H1 (cell line): ENCODE measurements around the gene UFC1. TPM values are rescaled to one million over a fixed set of nuclear protein-coding genes. Genes with fewer than 3 reads are reported as not detected.

Experiments used
- CTCF ChIA-PET: fragments of 300-600 bp; sonication (Branson Sonifier 250); formaldehyde crosslinking; loops from one replicate; lab custom pipeline; 2021; ENCODE audit not compliant: partially characterized antibody; lab: Charles Lee
- POLR2A ChIA-PET: fragments of 300-600 bp; sonication (Branson Sonifier 250); formaldehyde crosslinking; loops from one replicate; lab custom pipeline; 2021; ENCODE audit warnings: inconsistent platforms; ENCODE audit not compliant: partially characterized antibody; lab: Charles Lee
- DNase-seq, 2 experiments: peaks; one replicate each; pipeline versions ENCODE4 v3.0.0 to v3.0.0-alpha.2; 2010 to 2022; ENCODE audit warnings: low spot score in 2 of 2, low read depth in 1 of 2, mixed read lengths in 1 of 2
- FAIRE-seq: peaks from 2 replicates; lab custom pipeline; 2011; peaks lifted over from hg19 to GRCh38; lab: Jason Lieb, UNC
- H2AFZ ChIP-seq: 2 replicates; pipeline ENCODE4 v1.8.1; 2012; ENCODE audit warnings: low read length, inconsistent platforms
- H2AK5ac ChIP-seq: 2 replicates; pipeline ENCODE4 v1.6.1; 2013; ENCODE audit warnings: low read depth, low read length
- H2BK120ac ChIP-seq: replicated peaks from 2 replicates; pipeline ENCODE3; 2013; ENCODE audit warnings: low read depth, low read length, inconsistent platforms
- H2BK12ac ChIP-seq: 2 replicates; pipeline ENCODE4 v1.6.1; 2013; ENCODE audit warnings: low read depth, low read length
- H2BK15ac ChIP-seq: 2 replicates; pipeline ENCODE4 v1.6.1; 2013; ENCODE audit warnings: low read length
- H2BK20ac ChIP-seq: 2 replicates; pipeline ENCODE4 v1.6.1; 2013; ENCODE audit warnings: low read length
- H2BK5ac ChIP-seq: 2 replicates; pipeline ENCODE4 v1.6.1; 2013; ENCODE audit warnings: low read depth, low read length
- H3K14ac ChIP-seq: 2 replicates; pipeline ENCODE4 v1.6.1; 2013; ENCODE audit warnings: inconsistent platforms; ENCODE audit not compliant: insufficient read length
- H3K18ac ChIP-seq: 2 replicates; pipeline ENCODE4 v1.6.1; 2013; ENCODE audit warnings: low read length; ENCODE audit errors: extremely low read depth
- H3K23ac ChIP-seq: 2 replicates; pipeline ENCODE4 v1.6.1; 2013; ENCODE audit warnings: inconsistent platforms; ENCODE audit not compliant: insufficient read length
- H3K23me2 ChIP-seq: 2 replicates; pipeline ENCODE4 v1.6.1; 2013; ENCODE audit warnings: low read depth, low read length
- H3K27ac ChIP-seq: 2 replicates; pipeline ENCODE4 v1.6.1; 2011; ENCODE audit warnings: low read depth, low read length, inconsistent platforms
- H3K27me3 ChIP-seq, 4 experiments: replicated peaks in 1 of 4; 1 replicate in 1 of 4; 2 replicates in 3 of 4; pipeline versions ENCODE4 v1.6.1 to v1.8.1; 2011 to 2013; ENCODE audit warnings: low read length in 3 of 4, mild to moderate bottlenecking in 3 of 4, inconsistent platforms in 2 of 4, mixed read lengths in 2 of 4, moderate library complexity in 1 of 4; ENCODE audit not compliant: control insufficient read depth in 3 of 4, insufficient read depth in 3 of 4; ENCODE audit errors: extremely low read depth in 1 of 4
- H3K36me3 ChIP-seq, 4 experiments: 2 replicates each; pipeline versions ENCODE4 v1.6.1 to v1.8.1; 2011 to 2013; ENCODE audit warnings: mild to moderate bottlenecking in 4 of 4, low read length in 3 of 4, moderate library complexity in 2 of 4, control low read depth in 1 of 4, inconsistent platforms in 1 of 4; ENCODE audit not compliant: insufficient read depth in 4 of 4, control insufficient read depth in 2 of 4
- H3K4ac ChIP-seq: replicated peaks from 2 replicates; pipeline ENCODE3; 2013; ENCODE audit warnings: low read length, low read depth, mixed read lengths, inconsistent platforms; ENCODE audit not compliant: insufficient read length
- H3K4me1 ChIP-seq, 4 experiments: replicated peaks in 1 of 4; 1 replicate in 1 of 4; 2 replicates in 3 of 4; pipeline versions ENCODE4 v1.6.1 to v1.8.1; 2011 to 2013; ENCODE audit warnings: low read length in 3 of 4, inconsistent platforms in 2 of 4, mixed read lengths in 1 of 4; ENCODE audit not compliant: insufficient read depth in 4 of 4, control insufficient read depth in 3 of 4
- H3K4me2 ChIP-seq, 2 experiments: 2 replicates each; pipeline versions ENCODE4 v1.6.1 to v1.8.1; 2011 to 2013; ENCODE audit warnings: low read depth in 2 of 2, low read length in 2 of 2, control low read depth in 1 of 2, inconsistent platforms in 1 of 2, mild to moderate bottlenecking in 1 of 2; ENCODE audit not compliant: insufficient read depth in 1 of 2
- H3K4me3 ChIP-seq, 4 experiments: fragments of 200-600, 300-600 bp in 1 of 4; sonication (generic), shearing (Covaris generic), sonication (Bioruptor Twin) in 1 of 4; 2 replicates each; pipeline versions ENCODE4 v1.5.1 to v1.8.1; 2011 to 2016; ENCODE audit warnings: low read length in 4 of 4, low read depth in 3 of 4, control low read depth in 2 of 4, inconsistent platforms in 2 of 4, mild to moderate bottlenecking in 2 of 4, mixed read lengths in 1 of 4, moderate library complexity in 1 of 4; ENCODE audit not compliant: insufficient read depth in 2 of 4; ENCODE audit errors: extremely low read depth in 1 of 4
- H3K56ac ChIP-seq: replicated peaks from 2 replicates; pipeline ENCODE3; 2013; ENCODE audit warnings: low read depth, mild to moderate bottlenecking, mixed read lengths, low read length, inconsistent platforms; ENCODE audit not compliant: insufficient read length
- H3K79me1 ChIP-seq: 2 replicates; pipeline ENCODE4 v1.6.1; 2013; ENCODE audit warnings: low read depth, low read length, control low read depth
- H3K79me2 ChIP-seq, 2 experiments: 2 replicates each; pipeline versions ENCODE4 v1.6.1 to v1.8.1; 2012 to 2013; ENCODE audit warnings: low read length in 2 of 2, mild to moderate bottlenecking in 2 of 2, inconsistent platforms in 1 of 2; ENCODE audit not compliant: insufficient read depth in 2 of 2, control insufficient read depth in 1 of 2
- H3K9ac ChIP-seq, 4 experiments: replicated peaks in 1 of 4; 1 replicate in 1 of 4; 2 replicates in 3 of 4; pipeline versions ENCODE4 v1.6.1 to v1.8.1; 2011 to 2013; ENCODE audit warnings: low read depth in 3 of 4, low read length in 3 of 4, control low read depth in 2 of 4, mild to moderate bottlenecking in 2 of 4, moderate library complexity in 2 of 4, inconsistent platforms in 1 of 4; ENCODE audit errors: extremely low read depth in 1 of 4
- H3K9me3 ChIP-seq, 2 experiments: 2 replicates each; pipeline versions ENCODE4 v1.6.1 to v1.8.1; 2012 to 2013; ENCODE audit warnings: mild to moderate bottlenecking in 2 of 2, moderate library complexity in 2 of 2, control low read depth in 1 of 2, inconsistent platforms in 1 of 2, low read depth in 1 of 2, low read length in 1 of 2, mixed read lengths in 1 of 2; ENCODE audit not compliant: insufficient read depth in 2 of 2
- H4K20me1 ChIP-seq, 2 experiments: replicated peaks in 1 of 2; 2 replicates each; pipeline versions ENCODE3 to v1.8.1; 2011 to 2013; ENCODE audit warnings: inconsistent platforms in 2 of 2, low read length in 2 of 2, mild to moderate bottlenecking in 1 of 2; ENCODE audit not compliant: insufficient read depth in 2 of 2, control insufficient read depth in 1 of 2
- H4K5ac ChIP-seq: 2 replicates; pipeline ENCODE4 v1.6.1; 2013; ENCODE audit warnings: low read length, low read depth, mixed read lengths, inconsistent platforms; ENCODE audit not compliant: insufficient read length
- H4K8ac ChIP-seq: 2 replicates; pipeline ENCODE4 v1.8.0; 2013; ENCODE audit warnings: mild to moderate bottlenecking, moderate library complexity, low read length, inconsistent platforms; ENCODE audit not compliant: insufficient read depth; ENCODE audit errors: extremely low read depth
- H4K91ac ChIP-seq: replicated peaks from 2 replicates; pipeline ENCODE3; 2013; ENCODE audit warnings: low read length, mixed read lengths, inconsistent platforms; ENCODE audit not compliant: insufficient read length
- BCL11A ChIP-seq, 2 experiments: IDR thresholded peaks; one replicate each; pipeline ENCODE4 v1.6.1; 2011; ENCODE audit warnings: low read depth in 2 of 2, low read length in 2 of 2, mild to moderate bottlenecking in 2 of 2
- KDM5A ChIP-seq: fragments of 200-600 bp; IDR thresholded peaks from 2 replicates; pipeline ENCODE4 v1.7.1; 2012; ENCODE audit warnings: mild to moderate bottlenecking, low read length, inconsistent platforms, mixed read lengths
- SIRT6 ChIP-seq: IDR thresholded peaks from one replicate; pipeline ENCODE4 v1.7.1; 2012; ENCODE audit warnings: low read length, inconsistent platforms
- USF2 ChIP-seq: IDR thresholded peaks from 2 replicates; pipeline ENCODE4 v1.6.1; 2011; ENCODE audit warnings: low read length, improper control_type of control experiment
- WGBS, 2 experiments: shearing (Covaris generic) in 1 of 2; methylation state at CpG; one replicate each; pipeline versions ENCODE4 v1.1.6 to v1.1.7; 2013 to 2015; ENCODE audit warnings: low lambda C conversion rate in 2 of 2, mixed read lengths in 2 of 2, inconsistent platforms in 1 of 2, low coverage in 1 of 2, missing lambda C conversion rate in 1 of 2; ENCODE audit not compliant: insufficient replicate concordance in 2 of 2, insufficient coverage in 1 of 2, insufficient read length in 1 of 2; ENCODE audit errors: extremely low coverage in 1 of 2, missing lambda C conversion rate in 1 of 2; 5-methylcytosine and 5-hydroxymethylcytosine counted together
- polyA plus RNA-seq, 7 experiments: library from polyadenylated mRNA; depleted of rRNA in 3 of 7; stranded (reverse) in 5 of 7; unstranded in 2 of 7; fragments of >200 nt in 5 of 7; fragments of 200-250 nt in 2 of 7; gene quantifications; 1 replicate in 5 of 7; 2 replicates in 1 of 7; 4 replicates in 1 of 7; pipeline versions ENCODE4 v1.2.1 to v1.2.3, GENCODE V29; 2011 to 2013; ENCODE audit warnings: missing spikeins in 2 of 7, mixed read lengths in 2 of 7
- total RNA-seq: library from RNA; stranded (reverse); fragmentation: NEBNext Ultra II Directional; extraction: Animal tissue kit (Norgen Biotek cat#: 25700); gene quantifications from 2 replicates; pipeline ENCODE4 v1.2.1, GENCODE V29; 2021

UFC1 gene
- total and polyA plus RNA-seq, 2 of the 8 experiments (the other 6 are each of a cell fraction or from before 2014, with no cell fraction given) = 67.8 to 102 TPM

GRCh38 chr1:161207173-161207572 lies 53.4 kb downstream of the UFC1 start:
- H3K14ac ChIP-seq = no peak overlapping the region
- no peak overlapping the region for H4K5ac ChIP-seq
- no peak overlapping the region for H2BK15ac ChIP-seq
- no peaks in the 10 kb centered on the region for H3K9me3 ChIP-seq
- FAIRE-seq (no peak), DNase-seq (no peak)
- peaks cover 0 to 9% of the 10 kb centered on the region in 2 experiments; a peak in 2 of 4 replicates for H3K79me2 ChIP-seq
- no peak overlapping the region for H3K23ac ChIP-seq
- no peak overlapping the region for H3K4me2 ChIP-seq
- H3K27ac ChIP-seq = no peak overlapping the region
- no peak overlapping the region for H4K8ac ChIP-seq
- no peak overlapping the region for H3K18ac ChIP-seq
- no peak overlapping the region for H3K9ac ChIP-seq
- no peak overlapping the region for H2BK20ac ChIP-seq
- H2BK120ac ChIP-seq = no peak overlapping the region
- peaks cover 1 to 8% of the 10 kb centered on the region in 2 experiments for H4K20me1 ChIP-seq
- peaks cover 2% of the 10 kb centered on the region; the same call in 1 of the 2 replicates for H3K79me1 ChIP-seq
- no peak overlapping the region for H3K4me3 ChIP-seq
- no peak overlapping the region for H3K56ac ChIP-seq
- peaks cover 27 to 66% (median 44%) of the 10 kb centered on the region in 4 experiments for H3K36me3 ChIP-seq
- peaks cover 0 to 4% (median 1%) of the 10 kb centered on the region in 4 experiments; a peak in 4 of 7 replicates for H3K4me1 ChIP-seq
- WGBS, 2 experiments = 82% methylated on average over 8 of the region's 8 CpGs; no CpG with 5 or more reads in 1 of the 2 experiments
- H2AK5ac ChIP-seq = no peak overlapping the region
- H4K91ac ChIP-seq = no peak overlapping the region
- H2BK5ac ChIP-seq = no peak overlapping the region
- POLR2A ChIA-PET = interaction anchor here (1.4 kb wide), 1 partner anchor 9 kb away, joined by 3 read pairs; no protein-coding TSS in a partner anchor
- H3K23me2 ChIP-seq = peaks cover 3% of the 10 kb centered on the region
- no peak overlapping the region for H2AFZ ChIP-seq
- H3K27me3 ChIP-seq = no peaks in the 10 kb centered on the region
- H2BK12ac ChIP-seq = no peak overlapping the region
- no peak overlapping the region for H3K4ac ChIP-seq
- CTCF ChIA-PET = interaction anchor here (1.3 to 17.6 kb wide), 5 partner anchors 10 to 175 kb away, joined by 3 to 427 read pairs (median 13); partner anchors contain the start of genes APOA2, FCER1G and TOMM40L
- TF ChIP-seq BCL11A (IDR thresholded peaks at IDR 0.05; ENCODE audit: low read depth in 2 of 2, low read length in 2 of 2) (no peak), KDM5A (no peak), SIRT6 (no peak), USF2 (no peak)
